ENCODE results near the gene CMTM7.
"Not testable (repeated sequence)": the region's sequence is repeated elsewhere in the genome, so short reads cannot be mapped to it uniquely, and the experiment has no call there.

CMTM7 gene

GRCh38 chr3:32459450-32459849 is 67.8 kb downstream of the CMTM7 start:
- H3K4me3 ChIP-seq (ENCODE audit: low read depth, low read length), result no peak overlapping the region
- no peak for TF ChIP-seq CTCF (IDR thresholded peaks at IDR 0.05; ENCODE audit: low read depth, low read length)
- TF ChIP-seq POLR2A (IDR thresholded peaks at IDR 0.05; ENCODE audit: extremely low read depth, insufficient read length), result no peak
- TF ChIP-seq MAX (IDR thresholded peaks at IDR 0.05; ENCODE audit: low read depth, low read length), result no peak
- TF ChIP-seq MYC (IDR thresholded peaks at IDR 0.05; ENCODE audit: low read depth, low read length), result no peak

GRCh38 chr3:32460031-32460749 is 68.5 kb downstream of the CMTM7 start:
- TF ChIP-seq MYC (IDR thresholded peaks at IDR 0.05; ENCODE audit: low read depth, low read length), result no peak
- no peak for TF ChIP-seq POLR2A (IDR thresholded peaks at IDR 0.05; ENCODE audit: extremely low read depth, insufficient read length)
- no peak for TF ChIP-seq CTCF (IDR thresholded peaks at IDR 0.05; ENCODE audit: low read depth, low read length)
- no peak for TF ChIP-seq MAX (IDR thresholded peaks at IDR 0.05; ENCODE audit: low read depth, low read length)
- DNase-seq (ENCODE audit: low read depth), result peak; percentile 40
- H3K4me3 ChIP-seq (ENCODE audit: low read depth, low read length), result no peak overlapping the region

More at GRCh38 chr3:32459450-32459849, 67.8 kb downstream of the CMTM7 start:
- DNase-seq (ENCODE audit: low read depth), result no peak

- H3K4me3 ChIP-seq (ENCODE audit: low read depth, low read length); DNase-seq (ENCODE audit: low read depth): not testable (repeated sequence)
These were observed 69.3 kb downstream of the CMTM7 start for GRCh38 chr3:32460817-32461496.

- not testable (repeated sequence) for H3K4me3 ChIP-seq (ENCODE audit: low read depth, low read length); DNase-seq (ENCODE audit: low read depth)
These were observed 70.7 kb downstream of the CMTM7 start for GRCh38 chr3:32462191-32462986.

GRCh38 chr3:32463415-32463814 is 71.8 kb downstream of the CMTM7 start:
- not testable (repeated sequence) for H3K4me3 ChIP-seq (ENCODE audit: low read depth, low read length); DNase-seq (ENCODE audit: low read depth)

- DNase-seq (ENCODE audit: low read depth); H3K4me3 ChIP-seq (ENCODE audit: low read depth, low read length): not testable (repeated sequence)
These were observed 73.1 kb downstream of the CMTM7 start for GRCh38 chr3:32464726-32465125.

- DNase-seq (ENCODE audit: low read depth), result not testable (repeated sequence)
These were observed 75.2 kb downstream of the CMTM7 start for GRCh38 chr3:32466808-32467207.

GRCh38 chr3:32467333-32468070 is 75.8 kb downstream of the CMTM7 start:
- no peak overlapping the region for H3K4me3 ChIP-seq (ENCODE audit: low read depth, low read length)
- TF ChIP-seq POLR2A (IDR thresholded peaks at IDR 0.05; ENCODE audit: extremely low read depth, insufficient read length) (no peak), MAX (IDR thresholded peaks at IDR 0.05; ENCODE audit: low read depth, low read length) (peak; percentile 51), CTCF (IDR thresholded peaks at IDR 0.05; ENCODE audit: low read depth, low read length) (peak; percentile 95), MYC (IDR thresholded peaks at IDR 0.05; ENCODE audit: low read depth, low read length) (peak; percentile 8; the same call in 1 of the 2 replicates)
- peak; percentile 73 for DNase-seq (ENCODE audit: low read depth)

More at GRCh38 chr3:32466808-32467207, 75.2 kb downstream of the CMTM7 start:
- H3K4me3 ChIP-seq (ENCODE audit: low read depth, low read length), result not testable (repeated sequence)
